ENCODE results near the gene CFAP99.

GRCh38 chr4:2416564-2417225, 2.1 kb upstream of the CFAP99 start:
- TF ChIP-seq CTCF (IDR thresholded peaks at IDR 0.05): no peak
- no peak for TF ChIP-seq POLR2A (IDR thresholded peaks at IDR 0.05)

All from uterus (tissue), 2 donors.